ENCODE results near the gene AKIP1.

AKIP1 gene

GRCh38 chr11:8930456-8931175, 19.6 kb downstream of the AKIP1 start:
- Histone ChIP-seq H3K27me3 (ENCODE audit: insufficient read depth, poor library complexity, severe bottlenecking) (no peaks in the 10 kb centered on the region), H3K27ac (replicated peaks) (no peak overlapping the region), H3K4me3 (replicated peaks; ENCODE audit: insufficient read depth, low read length) (no peak overlapping the region)
- TF ChIP-seq CTCF (IDR thresholded peaks at IDR 0.05; ENCODE audit: insufficient read depth, low read length) (no peak), GABPA (IDR thresholded peaks at IDR 0.05; ENCODE audit: low read depth) (no peak), REST (IDR thresholded peaks at IDR 0.05; ENCODE audit: insufficient replicate concordance, low read depth) (no peak), SPI1 (IDR thresholded peaks at IDR 0.05; ENCODE audit: borderline replicate concordance, low read depth) (no peak), POLR2AphosphoS5 (IDR thresholded peaks at IDR 0.05; ENCODE audit: low read depth) (no peak)
- DNase-seq (ENCODE audit: low read depth in 1 of 2, low spot score in 1 of 2) = peak in 1 of 2 experiments; percentile 2

- Histone ChIP-seq H3K27me3 (ENCODE audit: insufficient read depth, poor library complexity, severe bottlenecking) (no peaks in the 10 kb centered on the region), H3K4me3 (replicated peaks; ENCODE audit: insufficient read depth, low read length) (no peak within 1 kb of the TSS), H3K27ac (replicated peaks) (no peak within 1 kb of the TSS)
- TF ChIP-seq GABPA (IDR thresholded peaks at IDR 0.05; ENCODE audit: low read depth) = no peak
- TF ChIP-seq REST (IDR thresholded peaks at IDR 0.05; ENCODE audit: insufficient replicate concordance, low read depth) = no peak
- no peak for TF ChIP-seq SPI1 (IDR thresholded peaks at IDR 0.05; ENCODE audit: borderline replicate concordance, low read depth)
- no peak for TF ChIP-seq CTCF (IDR thresholded peaks at IDR 0.05; ENCODE audit: insufficient read depth, low read length)
- TF ChIP-seq POLR2AphosphoS5 (IDR thresholded peaks at IDR 0.05; ENCODE audit: low read depth) = no peak
- DNase-seq (ENCODE audit: low read depth in 1 of 2, low spot score in 1 of 2) = no peak
Observed at GRCh38 chr11:8932564-8933180, 21.7 kb downstream of the AKIP1 start, which contains the start of gene C11orf16. TSS of gene C11orf16 (minus strand) at chr11:8932947. CDS start at chr11:8932308, 639 bp downstream.

- no peak for DNase-seq (ENCODE audit: low read depth in 1 of 2, low spot score in 1 of 2)
Observed at GRCh38 chr11:8933931-8934330, 22.9 kb downstream of the AKIP1 start.

More at GRCh38 chr11:8933931-8934330, 22.9 kb downstream of the AKIP1 start:
- Histone ChIP-seq H3K27me3 (ENCODE audit: insufficient read depth, poor library complexity, severe bottlenecking) (no peaks in the 10 kb centered on the region), H3K4me3 (replicated peaks; ENCODE audit: insufficient read depth, low read length) (no peak overlapping the region), H3K27ac (replicated peaks) (no peak overlapping the region)
- TF ChIP-seq REST (IDR thresholded peaks at IDR 0.05; ENCODE audit: insufficient replicate concordance, low read depth) = no peak
- TF ChIP-seq SPI1 (IDR thresholded peaks at IDR 0.05; ENCODE audit: borderline replicate concordance, low read depth) = no peak
- no peak for TF ChIP-seq GABPA (IDR thresholded peaks at IDR 0.05; ENCODE audit: low read depth)
- no peak for TF ChIP-seq POLR2AphosphoS5 (IDR thresholded peaks at IDR 0.05; ENCODE audit: low read depth)
- no peak for TF ChIP-seq CTCF (IDR thresholded peaks at IDR 0.05; ENCODE audit: insufficient read depth, low read length)

Measured in HL-60 (cell line).